GM12878 (cell line): ENCODE results near the gene NIPA2. TPM values are rescaled to one million over a fixed set of nuclear protein-coding genes. Genes with fewer than 3 reads are reported as not detected.

ENCODE experiments used
- ATAC-seq: fragments of 200-7000 bp; cut with Tn5 transposase; 3 replicates; pipeline ENCODE4 v1.9.1; 2020; ENCODE audit warnings: mild to moderate bottlenecking, moderate library complexity
- BruUV-seq: library from RNA; stranded (reverse); fragments of 400-500 nt; replicated peaks from 2 replicates; lab custom pipeline; 2021; lab: Mats Ljungman, UMichigan
- CTCF ChIA-PET: fragments of 300-600 bp; sonication (Branson Sonifier 250); formaldehyde crosslinking; extraction: SDS; loops from one replicate; lab custom pipeline; 2021; ENCODE audit warnings: inconsistent platforms; lab: Yijun Ruan, JAX
- POLR2A ChIA-PET: fragments of 350-600 bp; formaldehyde crosslinking; extraction: SDS; loops from one replicate; lab custom pipeline; 2021; ENCODE audit warnings: inconsistent platforms; lab: Charles Lee
- RAD21 ChIA-PET: fragments of 300-600 bp; sonication (Branson Sonifier 250); formaldehyde crosslinking; loops from one replicate; lab custom pipeline; 2023; ENCODE audit warnings: antibody characterized with exemption; ENCODE audit not compliant: unreplicated experiment; lab: Charles Lee
- SMC1A ChIA-PET: fragments of 300-600 bp; sonication (Branson Sonifier 250); formaldehyde crosslinking; loops from one replicate; lab custom pipeline; 2023; ENCODE audit not compliant: unreplicated experiment, uncharacterized antibody; lab: Charles Lee
- DNase-seq: peaks from one replicate; pipeline ENCODE4 v3.0.0-alpha.2; 2011; ENCODE audit warnings: low read depth, low spot score
- FAIRE-seq: peaks from 3 replicates; lab custom pipeline; 2011; peaks lifted over from hg19 to GRCh38; lab: Jason Lieb, UNC
- H2AFZ ChIP-seq: 2 replicates; pipeline ENCODE4 v1.6.0; 2011; ENCODE audit warnings: low read depth, low read length, control low read depth; ENCODE audit not compliant: control insufficient read depth
- H3K27ac ChIP-seq: 2 replicates; pipeline ENCODE4 v1.5.1; 2011; ENCODE audit warnings: control low read depth; ENCODE audit not compliant: control insufficient read depth, insufficient read depth
- H3K27me3 ChIP-seq, 2 experiments: replicated peaks in 1 of 2; 2 replicates each; pipeline versions ENCODE4 v1.6.0 to v1.6.1; 2011; ENCODE audit warnings: low read length in 1 of 2; ENCODE audit not compliant: control insufficient read depth in 2 of 2, insufficient read depth in 2 of 2
- H3K36me3 ChIP-seq, 2 experiments: 2 replicates each; pipeline ENCODE4 v1.5.1; 2011; ENCODE audit warnings: low read length in 1 of 2; ENCODE audit not compliant: control insufficient read depth in 2 of 2, insufficient read depth in 2 of 2
- H3K4me1 ChIP-seq: 2 replicates; pipeline ENCODE4 v1.6.1; 2011; ENCODE audit warnings: mild to moderate bottlenecking, low read length, moderate library complexity, mixed read lengths; ENCODE audit not compliant: control insufficient read depth, insufficient read depth
- H3K4me2 ChIP-seq: 2 replicates; pipeline ENCODE4 v1.6.0; 2011; ENCODE audit warnings: control low read depth; ENCODE audit not compliant: control insufficient read depth, insufficient read depth
- H3K4me3 ChIP-seq: fragments of 200-600 bp; sonication (generic); 2 replicates; pipeline ENCODE4 v1.5.1; 2016
- H3K79me2 ChIP-seq: 2 replicates; pipeline ENCODE4 v1.6.0; 2011; ENCODE audit warnings: low read length; ENCODE audit not compliant: control insufficient read depth, insufficient read depth
- H3K9ac ChIP-seq: 2 replicates; pipeline ENCODE4 v1.8.0; 2011; ENCODE audit warnings: low read length, control low read depth, mixed read lengths; ENCODE audit not compliant: control insufficient read depth, insufficient read depth
- H3K9me3 ChIP-seq: replicated peaks from 3 replicates; pipeline ENCODE4 v1.5.1; 2011; ENCODE audit warnings: mild to moderate bottlenecking, low read length; ENCODE audit not compliant: control insufficient read depth, insufficient read depth
- H4K20me1 ChIP-seq: 2 replicates; pipeline ENCODE4 v1.6.0; 2011; ENCODE audit not compliant: control insufficient read depth, insufficient read depth
- ATF3 ChIP-seq: IDR thresholded peaks from 2 replicates; pipeline ENCODE4 v1.6.1; 2011; ENCODE audit warnings: low read depth, mild to moderate bottlenecking, low read length, moderate library complexity, borderline replicate concordance; ENCODE audit errors: extremely low read depth
- BRCA1 ChIP-seq: IDR thresholded peaks from 2 replicates; pipeline ENCODE4 v1.6.1; 2011; ENCODE audit warnings: low read depth, low read length, improper control_type of control experiment
- CBX5 ChIP-seq: sonication (generic); IDR thresholded peaks from 2 replicates; pipeline ENCODE4 v1.6.1; 2016; ENCODE audit warnings: low read depth, moderate library complexity, mild to moderate bottlenecking, inconsistent platforms
- E2F4 ChIP-seq: IDR thresholded peaks from 2 replicates; pipeline ENCODE4 v1.6.1; 2012; ENCODE audit warnings: low read depth, low read length, improper control_type of control experiment
- EP300 ChIP-seq, 2 experiments: fragments of 150-350 bp in 1 of 2; IDR thresholded peaks; 2 replicates each; pipeline ENCODE4 v1.6.1; 2011 to 2012; ENCODE audit warnings: low read depth in 2 of 2, low read length in 2 of 2, borderline replicate concordance in 1 of 2, improper control_type of control experiment in 1 of 2, inconsistent platforms in 1 of 2; ENCODE audit not compliant: control insufficient read depth in 1 of 2
- NBN ChIP-seq: fragments of 450-650 bp; IDR thresholded peaks from 2 replicates; pipeline ENCODE4 v1.6.1; 2016
- NFIC ChIP-seq: IDR thresholded peaks from 2 replicates; pipeline ENCODE4 v1.6.1; 2012; ENCODE audit warnings: low read depth, mild to moderate bottlenecking, inconsistent platforms, low read length, moderate library complexity
- NKRF ChIP-seq: fragments of 450-650 bp; conservative IDR thresholded peaks from 2 replicates; pipeline ENCODE4 v1.6.1; 2017; ENCODE audit warnings: mild to moderate bottlenecking, moderate library complexity
- PAX8 ChIP-seq: fragments of 450-650 bp; IDR thresholded peaks from 2 replicates; pipeline ENCODE4 v1.6.1; 2017; ENCODE audit warnings: mild to moderate bottlenecking, moderate library complexity
- RUNX3 ChIP-seq: IDR thresholded peaks from 2 replicates; pipeline ENCODE4 v1.6.1; 2012; ENCODE audit warnings: low read length, inconsistent platforms
- SMAD5 ChIP-seq: IDR thresholded peaks from 2 replicates; pipeline ENCODE4 v1.6.1; 2016; ENCODE audit warnings: antibody characterized with exemption, low read depth
- SREBF2 ChIP-seq: IDR thresholded peaks from 2 replicates; pipeline ENCODE4 v1.6.1; 2012; ENCODE audit warnings: mild to moderate bottlenecking, low read length
- ZNF207 ChIP-seq: fragments of 450-650 bp; IDR thresholded peaks from 2 replicates; pipeline ENCODE4 v1.6.1; 2014; ENCODE audit warnings: antibody characterized with exemption, mild to moderate bottlenecking, borderline replicate concordance
- ZZZ3 ChIP-seq: IDR thresholded peaks from 2 replicates; pipeline ENCODE4 v1.6.1; 2011; ENCODE audit warnings: low read depth; ENCODE audit not compliant: control insufficient read depth, insufficient read length
- WGBS: methylation state at CpG from one replicate; pipeline ENCODE4 v1.1.6; 2016; ENCODE audit warnings: low lambda C conversion rate; ENCODE audit not compliant: insufficient replicate concordance, insufficient coverage; ENCODE audit errors: missing lambda C conversion rate; 5-methylcytosine and 5-hydroxymethylcytosine counted together
- in situ Hi-C: fragments of 300-500 bp; cut with MboI; formaldehyde crosslinking; loops from 9 replicates; pipeline ENCODE4 v1.14.3; 2018; ENCODE audit warnings: mixed read lengths
- intact Hi-C: fragments of 100-400 bp; cut with micrococcal nuclease; formaldehyde crosslinking; loops from one replicate; pipeline ENCODE4 v1.14.2; 2022; ENCODE audit not compliant: unreplicated experiment
- polyA plus RNA-seq, 11 experiments: library from polyadenylated mRNA; depleted of rRNA in 4 of 11; unstranded in 6 of 11; stranded (reverse) in 5 of 11; fragments of >200 nt; fragmentation: Nextera tagmentation in 4 of 11; fragmentation: Illumina TruSeq in 1 of 11; extraction: Ambion mirVana in 4 of 11; extraction: Trizol in 1 of 11; gene quantifications; 1 replicate in 1 of 11; 2 replicates in 10 of 11; pipeline versions ENCODE4 v1.2.1 to v1.2.3, GENCODE V29; 2011 to 2016; ENCODE audit warnings: inconsistent platforms in 2 of 11, missing spikeins in 2 of 11, low read depth in 1 of 11
- total RNA-seq, 4 experiments: library from RNA; depleted of rRNA in 3 of 4; stranded (reverse); fragments of >200 nt in 3 of 4; fragmentation: Illumina TruSeq in 1 of 4; extraction: Trizol in 1 of 4; gene quantifications; 2 replicates each; pipeline versions ENCODE4 v1.2.1 to v1.2.3, GENCODE V29; 2013 to 2021
- TF ChIP-seq, protein P1 (sequence below): fragments of 450-650 bp; IDR thresholded peaks from 2 replicates; pipeline ENCODE4 v1.6.1; 2018; ENCODE audit warnings: mild to moderate bottlenecking, low read depth, moderate library complexity; ENCODE audit not compliant: partially characterized antibody
- TF ChIP-seq, protein P2 (sequence below): fragments of 450-650 bp; formaldehyde crosslinking; IDR thresholded peaks from 2 replicates; pipeline ENCODE4 v1.4.0; 2022; ENCODE audit warnings: mild to moderate bottlenecking, moderate library complexity

Gene NIPA2
- total and polyA plus RNA-seq, 10 of the 15 experiments (the other 5 are each of a cell fraction or from before 2014, with no cell fraction given) = 24.4 to 159 (median 96.5) TPM

GRCh38 chr15:22877607-22878006 is 39.1 kb downstream of the NIPA2 start:
- POLR2A ChIA-PET = no interaction called here
- Histone ChIP-seq H3K36me3 (peaks cover 10 to 14% of the 10 kb centered on the region in 2 experiments; a peak in 3 of 4 replicates), H3K27ac (no peak overlapping the region), H3K4me2 (no peak overlapping the region), H3K9me3 (no peaks in the 10 kb centered on the region; the same call in 2 of the 3 replicates), H3K79me2 (no peaks in the 10 kb centered on the region), H3K4me1 (no peaks in the 10 kb centered on the region), H4K20me1 (no peaks in the 10 kb centered on the region), H3K27me3 (no peaks in the 10 kb centered on the region), H3K4me3 (no peak overlapping the region), H2AFZ (no peak overlapping the region), H3K9ac (no peak overlapping the region)
- DNase-seq = no peak
- no peak for FAIRE-seq
- in situ Hi-C loops = no loop called here
- SMC1A ChIA-PET = interaction anchor here (0.9 kb wide), 1 partner anchor 12 kb away, joined by 3 read pairs; no protein-coding TSS in a partner anchor
- no TSS peak for BruUV-seq
- CTCF ChIA-PET = no interaction called here
- RAD21 ChIA-PET = no interaction called here
- intact Hi-C loops = no loop called here
- ATAC-seq = no peak
- 99% methylated on average over 8 of the region's 8 CpGs for WGBS
- TF ChIP-seq ATF3 (no peak), NKRF (no peak), ZNF207 (no peak), CBX5 (no peak), E2F4 (no peak), PAX8 (no peak), NFIC (no peak), SREBF2 (no peak), ZZZ3 (no peak), EP300 (IDR thresholded peaks at IDR 0.05; ENCODE audit: borderline replicate concordance in 1 of 2, control insufficient read depth in 1 of 2, low read depth in 2 of 2, low read length in 2 of 2) (no peak), RUNX3 (no peak), BRCA1 (no peak), NBN (no peak), SMAD5 (no peak)
- TF ChIP-seq, protein P1, sequence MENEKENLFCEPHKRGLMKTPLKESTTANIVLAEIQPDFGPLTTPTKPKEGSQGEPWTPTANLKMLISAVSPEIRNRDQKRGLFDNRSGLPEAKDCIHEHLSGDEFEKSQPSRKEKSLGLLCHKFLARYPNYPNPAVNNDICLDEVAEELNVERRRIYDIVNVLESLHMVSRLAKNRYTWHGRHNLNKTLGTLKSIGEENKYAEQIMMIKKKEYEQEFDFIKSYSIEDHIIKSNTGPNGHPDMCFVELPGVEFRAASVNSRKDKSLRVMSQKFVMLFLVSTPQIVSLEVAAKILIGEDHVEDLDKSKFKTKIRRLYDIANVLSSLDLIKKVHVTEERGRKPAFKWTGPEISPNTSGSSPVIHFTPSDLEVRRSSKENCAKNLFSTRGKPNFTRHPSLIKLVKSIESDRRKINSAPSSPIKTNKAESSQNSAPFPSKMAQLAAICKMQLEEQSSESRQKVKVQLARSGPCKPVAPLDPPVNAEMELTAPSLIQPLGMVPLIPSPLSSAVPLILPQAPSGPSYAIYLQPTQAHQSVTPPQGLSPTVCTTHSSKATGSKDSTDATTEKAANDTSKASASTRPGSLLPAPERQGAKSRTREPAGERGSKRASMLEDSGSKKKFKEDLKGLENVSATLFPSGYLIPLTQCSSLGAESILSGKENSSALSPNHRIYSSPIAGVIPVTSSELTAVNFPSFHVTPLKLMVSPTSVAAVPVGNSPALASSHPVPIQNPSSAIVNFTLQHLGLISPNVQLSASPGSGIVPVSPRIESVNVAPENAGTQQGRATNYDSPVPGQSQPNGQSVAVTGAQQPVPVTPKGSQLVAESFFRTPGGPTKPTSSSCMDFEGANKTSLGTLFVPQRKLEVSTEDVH = no peak
- TF ChIP-seq, protein P2, sequence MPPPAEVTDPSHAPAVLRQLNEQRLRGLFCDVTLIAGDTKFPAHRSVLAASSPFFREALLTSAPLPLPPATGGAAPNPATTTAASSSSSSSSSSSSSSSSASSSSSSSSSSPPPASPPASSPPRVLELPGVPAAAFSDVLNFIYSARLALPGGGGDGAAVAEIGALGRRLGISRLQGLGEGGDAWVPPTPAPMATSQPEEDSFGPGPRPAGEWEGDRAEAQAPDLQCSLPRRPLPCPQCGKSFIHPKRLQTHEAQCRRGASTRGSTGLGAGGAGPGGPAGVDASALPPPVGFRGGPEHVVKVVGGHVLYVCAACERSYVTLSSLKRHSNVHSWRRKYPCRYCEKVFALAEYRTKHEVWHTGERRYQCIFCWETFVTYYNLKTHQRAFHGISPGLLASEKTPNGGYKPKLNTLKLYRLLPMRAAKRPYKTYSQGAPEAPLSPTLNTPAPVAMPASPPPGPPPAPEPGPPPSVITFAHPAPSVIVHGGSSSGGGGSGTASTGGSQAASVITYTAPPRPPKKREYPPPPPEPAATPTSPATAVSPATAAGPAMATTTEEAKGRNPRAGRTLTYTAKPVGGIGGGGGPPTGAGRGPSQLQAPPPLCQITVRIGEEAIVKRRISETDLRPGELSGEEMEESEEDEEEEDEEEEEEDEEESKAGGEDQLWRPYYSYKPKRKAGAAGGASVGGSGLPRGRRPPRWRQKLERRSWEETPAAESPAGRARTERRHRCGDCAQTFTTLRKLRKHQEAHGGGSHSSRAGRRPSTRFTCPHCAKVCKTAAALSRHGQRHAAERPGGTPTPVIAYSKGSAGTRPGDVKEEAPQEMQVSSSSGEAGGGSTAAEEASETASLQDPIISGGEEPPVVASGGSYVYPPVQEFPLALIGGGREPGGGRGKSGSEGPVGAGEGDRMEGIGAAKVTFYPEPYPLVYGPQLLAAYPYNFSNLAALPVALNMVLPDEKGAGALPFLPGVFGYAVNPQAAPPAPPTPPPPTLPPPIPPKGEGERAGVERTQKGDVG = no peak
